GM19328 (cell line): ENCODE data around the gene FBXO11.

Source experiments
- ATAC-seq: cut with Tn5 transposase; IDR thresholded peaks from one replicate; pipeline ENCODE4 v1.9.1; 2021; ENCODE audit warnings: mild to moderate bottlenecking, moderate library complexity; ENCODE audit not compliant: unreplicated experiment

FBXO11 gene

GRCh38 chr2:47798631-47799030 is 107.7 kb downstream of the FBXO11 start:
- ATAC-seq = no peak

DNA sequence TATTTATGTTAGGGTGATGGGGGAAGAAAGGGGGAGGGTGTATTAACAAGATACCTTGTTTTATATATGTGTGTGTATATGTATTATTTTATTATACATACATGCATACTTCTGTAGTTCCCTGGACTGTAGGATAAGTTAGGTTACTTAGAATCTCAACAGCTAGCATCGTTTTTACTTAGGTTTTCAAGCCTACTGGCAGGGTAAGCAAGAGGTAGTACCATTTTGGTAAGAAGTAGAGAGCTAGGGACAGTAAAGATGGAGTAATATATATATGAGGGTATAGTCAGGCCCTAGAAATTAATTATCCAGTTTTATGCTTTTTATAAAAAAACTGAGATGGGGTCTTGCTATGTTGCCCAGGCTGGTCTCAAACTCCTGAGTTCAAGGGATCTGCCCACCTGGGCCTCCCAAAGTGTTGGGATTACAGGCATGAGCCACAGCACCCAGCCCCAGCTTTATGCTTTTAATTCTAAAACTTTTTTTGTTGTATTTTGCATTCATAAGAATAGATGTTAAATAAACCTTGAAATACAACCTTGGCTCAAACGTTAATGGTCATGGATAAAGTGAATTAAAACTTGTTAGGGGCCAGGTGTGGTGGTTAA is 110.1 kb downstream of the FBXO11 start:
- no peak for ATAC-seq

GRCh38 chr2:47785986-47786385 is 120.3 kb downstream of the FBXO11 start:
- no peak for ATAC-seq

- ATAC-seq = no peak
These were observed 121.9 kb downstream of the FBXO11 start for GRCh38 chr2:47784352-47784851.

- peak; percentile 15 for ATAC-seq
These were observed 122.6 kb downstream of the FBXO11 start for GRCh38 chr2:47783486-47784351.

DNA sequence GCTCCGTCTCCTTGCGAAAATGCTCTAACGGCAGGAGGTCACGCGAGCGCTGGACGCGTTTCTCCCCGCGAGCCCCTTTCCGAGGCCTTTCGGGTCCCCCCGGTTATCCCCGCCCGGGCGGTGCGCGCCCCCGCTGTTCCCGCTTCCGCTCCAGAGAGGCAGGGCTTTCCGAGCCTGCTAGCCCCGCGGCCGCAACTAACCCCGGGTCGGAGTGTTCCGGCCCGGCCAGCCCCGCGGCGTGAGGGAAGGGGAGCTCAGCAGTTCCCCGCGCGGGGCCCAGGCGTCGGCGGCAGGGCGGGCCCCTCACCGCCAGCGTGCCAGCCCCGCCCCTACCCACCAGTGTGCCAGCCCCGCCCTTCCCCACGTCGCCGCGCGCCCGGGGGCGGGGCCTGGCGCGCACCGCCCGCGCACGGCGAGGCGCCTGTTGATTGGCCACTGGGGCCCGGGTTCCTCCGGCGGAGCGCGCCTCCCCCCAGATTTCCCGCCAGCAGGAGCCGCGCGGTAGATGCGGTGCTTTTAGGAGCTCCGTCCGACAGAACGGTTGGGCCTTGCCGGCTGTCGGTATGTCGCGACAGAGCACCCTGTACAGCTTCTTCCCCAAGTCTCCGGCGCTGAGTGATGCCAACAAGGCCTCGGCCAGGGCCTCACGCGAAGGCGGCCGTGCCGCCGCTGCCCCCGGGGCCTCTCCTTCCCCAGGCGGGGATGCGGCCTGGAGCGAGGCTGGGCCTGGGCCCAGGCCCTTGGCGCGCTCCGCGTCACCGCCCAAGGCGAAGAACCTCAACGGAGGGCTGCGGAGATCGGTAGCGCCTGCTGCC is 123.4 kb downstream of the FBXO11 start, which contains the start of gene MSH6:
MSH6 (plus strand) TSS at position 475 of the 815 bp plus-strand sequence; CDS start at position 564, 89 bp downstream.
- peak; percentile 83 for ATAC-seq

DNA sequence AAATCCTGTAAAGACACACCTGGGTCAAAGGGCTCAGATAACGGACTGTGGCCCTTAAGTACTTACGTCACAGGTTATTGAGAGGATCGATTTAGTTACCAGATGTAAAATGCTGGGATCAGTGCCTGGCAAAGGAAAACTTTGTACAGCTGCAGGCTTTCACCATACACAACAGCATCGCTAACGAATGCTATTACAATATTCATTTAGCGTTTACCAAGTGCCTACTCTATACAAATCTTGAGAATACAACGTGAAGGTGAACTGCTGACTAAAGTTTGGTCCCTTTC is 124.0 kb downstream of the FBXO11 start:
- peak; percentile 8 for ATAC-seq

- no peak for ATAC-seq
These were observed 126.9 kb downstream of the FBXO11 start for GRCh38 chr2:47779426-47779790.

DNA sequence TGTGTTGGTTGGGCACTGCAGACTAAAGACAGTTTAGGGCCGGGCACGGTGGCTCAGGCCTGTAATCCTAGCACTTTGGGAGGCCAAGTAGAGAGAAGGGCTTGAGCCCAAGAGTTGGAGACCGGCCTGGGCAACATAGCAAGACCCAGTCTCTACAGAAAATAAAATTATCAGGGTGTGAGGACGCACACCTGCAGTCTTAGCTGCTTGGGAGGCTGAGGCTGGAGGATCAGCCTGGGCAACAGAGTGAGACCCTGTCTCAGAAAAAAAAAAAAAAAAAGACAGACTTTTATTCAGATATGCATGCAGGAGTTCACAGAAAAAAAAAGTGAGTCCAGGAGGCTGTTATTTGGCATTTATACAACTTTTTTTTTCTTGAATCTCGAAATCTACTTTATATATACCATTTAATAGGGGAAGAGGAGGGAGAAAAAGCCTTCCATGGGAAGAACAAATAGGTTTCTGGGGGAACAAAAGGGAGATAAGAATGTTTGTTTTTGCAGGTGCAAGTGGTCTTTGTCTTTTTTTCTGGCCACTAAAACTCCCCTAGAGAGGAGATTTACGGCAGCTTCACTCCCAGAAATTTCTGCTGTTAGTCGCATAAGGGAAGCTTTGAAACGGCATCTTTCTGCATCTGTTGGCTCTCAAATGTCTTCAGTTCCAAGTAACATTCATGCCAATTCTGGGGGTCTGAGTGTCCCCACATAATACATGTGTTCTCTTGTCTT is 127.4 kb downstream of the FBXO11 start:
- no peak for ATAC-seq

GRCh38 chr2:47777277-47777937 is 128.9 kb downstream of the FBXO11 start:
- ATAC-seq = no peak

- ATAC-seq = no peak
These were observed 131.7 kb downstream of the FBXO11 start for GRCh38 chr2:47774567-47774966.

DNA sequence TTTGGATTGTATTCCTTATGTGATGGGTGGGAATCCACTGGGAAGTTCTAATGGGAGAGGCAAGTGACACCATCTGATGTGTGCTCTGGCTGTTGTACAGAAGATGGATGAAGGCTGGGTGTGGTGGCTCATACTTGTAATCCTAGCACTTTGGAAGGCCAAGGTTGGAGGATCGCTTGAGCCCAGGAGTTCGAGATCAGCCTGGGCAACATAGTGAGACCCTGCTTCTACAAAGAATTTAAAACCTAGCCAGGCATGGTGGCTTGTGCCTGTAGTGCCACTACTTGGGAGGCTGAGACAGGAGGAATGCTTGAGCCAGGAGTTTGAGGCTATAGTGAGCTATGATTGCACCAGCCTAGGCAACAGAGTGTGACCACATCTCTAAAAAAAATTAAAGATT is 134.0 kb downstream of the FBXO11 start:
- ATAC-seq = no peak

GRCh38 chr2:47771211-47771610 is 135.1 kb downstream of the FBXO11 start:
- no peak for ATAC-seq

DNA sequence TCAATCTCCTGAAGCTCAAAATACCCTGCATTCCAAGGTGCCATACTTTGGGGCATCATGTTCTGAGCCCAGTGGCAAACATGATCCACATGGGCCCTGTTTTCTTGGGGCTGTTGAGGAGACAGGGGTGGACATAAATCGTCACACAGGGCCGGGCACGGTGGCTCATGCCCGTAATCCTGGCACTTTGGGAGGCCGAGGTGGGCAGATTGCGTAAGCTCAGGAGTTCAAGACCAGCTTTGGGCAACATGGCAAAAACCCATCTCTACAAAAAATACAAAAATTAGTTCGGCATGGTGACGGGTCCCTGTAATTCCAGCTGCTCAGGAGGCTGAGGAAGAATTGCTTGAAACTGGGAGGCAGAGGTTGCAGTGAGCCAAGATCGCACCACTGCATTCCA is 137.0 kb downstream of the FBXO11 start:
- no peak for ATAC-seq

GRCh38 chr2:47767880-47768609 is 138.3 kb downstream of the FBXO11 start:
- peak; percentile 72 for ATAC-seq

GRCh38 chr2:47767497-47767844 is 138.8 kb downstream of the FBXO11 start:
- no peak for ATAC-seq

GRCh38 chr2:47751856-47752414 is 154.4 kb downstream of the FBXO11 start:
- ATAC-seq = peak; percentile 32

DNA sequence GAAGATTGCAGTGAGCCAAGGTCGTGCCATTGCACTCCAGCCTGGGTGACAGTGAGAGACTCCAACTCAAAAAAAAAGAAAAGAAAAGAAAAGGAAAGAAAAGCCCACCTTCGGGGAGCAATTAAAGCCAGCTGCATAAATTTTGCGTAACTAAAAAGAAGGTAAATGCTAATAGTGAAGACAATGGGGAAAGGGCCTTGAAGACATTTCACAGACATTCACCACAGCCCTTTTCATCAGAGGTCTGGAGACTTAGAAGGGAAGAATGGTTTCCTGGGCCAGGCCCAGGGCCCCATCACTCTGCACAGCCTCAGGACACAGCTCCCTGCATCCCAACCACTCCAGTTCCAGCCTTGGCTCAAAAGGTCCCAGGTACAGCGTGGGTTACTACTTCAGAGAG is 158.4 kb downstream of the FBXO11 start:
- no peak for ATAC-seq

- ATAC-seq = no peak
These were observed 162.2 kb downstream of the FBXO11 start for GRCh38 chr2:47744074-47744473.
